Measurements from ENCODE around the gene NCKAP1. TPM values are rescaled to one million over a fixed set of nuclear protein-coding genes. Genes with fewer than 3 reads are reported as not detected.

NCKAP1 gene
- total and polyA plus RNA-seq, 2 of the 4 experiments (the other 2 are of a cell fraction), result 91.1 to 160 TPM

GRCh38 chr2:183079139-183079775 lies 41.0 kb upstream of the NCKAP1 start:
- Histone ChIP-seq H3K4me1 (ENCODE audit: control insufficient read depth, insufficient read depth, low read length) (no peaks in the 10 kb centered on the region), H3K79me1 (ENCODE audit: low read depth in 1 of 2, low read length in 2 of 2) (no peaks in the 10 kb centered on the region), H4K8ac (ENCODE audit: low read depth in 2 of 2, low read length in 2 of 2) (peak overlapping the region; percentile 86 to 94), H3K4me2 (ENCODE audit: low read depth, low read length) (peak overlapping the region; percentile 87), H2BK120ac (ENCODE audit: low read depth, low read length) (peak overlapping the region; percentile 15; the same call in 1 of the 2 replicates), H4K91ac (ENCODE audit: insufficient read depth, low read depth, low read length) (peak overlapping the region; percentile 73), H3K9ac (ENCODE audit: low read depth, low read length) (peak overlapping the region; percentile 81), H2AK9ac (replicated peaks; ENCODE audit: low read depth, low read length, poor library complexity) (no peak overlapping the region), H3K14ac (replicated peaks; ENCODE audit: low read depth, low read length) (peak overlapping the region; percentile 70), H3K4ac (ENCODE audit: low read depth, low read length) (peak overlapping the region; percentile 55; the same call in 1 of the 2 replicates), H3K27ac (ENCODE audit: insufficient read depth, low read length) (peak overlapping the region; percentile 62), H2AFZ (replicated peaks; ENCODE audit: low read length, poor library complexity) (peak overlapping the region; percentile 95), H2BK20ac (ENCODE audit: low read depth, low read length) (no peak overlapping the region), H3K23ac (ENCODE audit: low read depth, low read length) (peak overlapping the region; percentile 42), H4K5ac (ENCODE audit: low read depth, low read length) (peak overlapping the region; percentile 88), H3K18ac (ENCODE audit: low read depth, low read length) (peak overlapping the region; percentile 52; the same call in 1 of the 2 replicates), H3K27me3 (ENCODE audit: control insufficient read depth, insufficient read depth, low read length) (peaks cover 8% of the 10 kb centered on the region), H3K56ac (ENCODE audit: extremely low read depth, insufficient read depth, low read length) (peak overlapping the region; percentile 64), H3K36me3 (ENCODE audit: control insufficient read depth, insufficient read depth, low read length) (no peaks in the 10 kb centered on the region), H2BK5ac (ENCODE audit: low read depth, low read length, poor library complexity, severe bottlenecking) (peak overlapping the region; percentile 48), H4K20me1 (ENCODE audit: insufficient read depth, low read length) (no peaks in the 10 kb centered on the region), H2AK5ac (ENCODE audit: low read depth, low read length) (no peak overlapping the region), H3K9me1 (ENCODE audit: insufficient read depth, low read length) (no peaks in the 10 kb centered on the region), H3K9me3 (ENCODE audit: control insufficient read depth, insufficient read depth, low read length) (no peaks in the 10 kb centered on the region), H2BK15ac (ENCODE audit: low read depth, low read length) (peak overlapping the region; percentile 21; the same call in 1 of the 3 replicates), H3K4me3 (ENCODE audit: insufficient read depth, low read depth, low read length) (peak overlapping the region; percentile 74)
- DNase-seq (peak; percentile 43), ATAC-seq (ENCODE audit: low read depth) (peak; percentile 62)
- BruUV-seq (replicated peaks), result no TSS peak
- 69% methylated on average over 5 of the region's 13 CpGs; no CpG with 5 or more reads in 1 of the 2 experiments for WGBS, 2 experiments (ENCODE audit: extremely low coverage in 2 of 2, insufficient read length in 1 of 2)
- TF ChIP-seq POLR2A (IDR thresholded peaks at IDR 0.05; ENCODE audit: low read depth, low read length), result no peak
- no peak for TF ChIP-seq RFX5 (IDR thresholded peaks at IDR 0.05; ENCODE audit: low read depth, low read length)
- TF ChIP-seq, protein P1, sequence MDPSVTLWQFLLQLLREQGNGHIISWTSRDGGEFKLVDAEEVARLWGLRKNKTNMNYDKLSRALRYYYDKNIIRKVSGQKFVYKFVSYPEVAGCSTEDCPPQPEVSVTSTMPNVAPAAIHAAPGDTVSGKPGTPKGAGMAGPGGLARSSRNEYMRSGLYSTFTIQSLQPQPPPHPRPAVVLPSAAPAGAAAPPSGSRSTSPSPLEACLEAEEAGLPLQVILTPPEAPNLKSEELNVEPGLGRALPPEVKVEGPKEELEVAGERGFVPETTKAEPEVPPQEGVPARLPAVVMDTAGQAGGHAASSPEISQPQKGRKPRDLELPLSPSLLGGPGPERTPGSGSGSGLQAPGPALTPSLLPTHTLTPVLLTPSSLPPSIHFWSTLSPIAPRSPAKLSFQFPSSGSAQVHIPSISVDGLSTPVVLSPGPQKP (IDR thresholded peaks at IDR 0.05; ENCODE audit: borderline replicate concordance, low read depth, low read length), result no peak
- TF ChIP-seq MXI1 (IDR thresholded peaks at IDR 0.05; ENCODE audit: borderline replicate concordance, low read depth, low read length), result no peak
- no peak for TF ChIP-seq FOS (IDR thresholded peaks at IDR 0.05; ENCODE audit: low read depth, low read length)
- TF ChIP-seq, protein P2, sequence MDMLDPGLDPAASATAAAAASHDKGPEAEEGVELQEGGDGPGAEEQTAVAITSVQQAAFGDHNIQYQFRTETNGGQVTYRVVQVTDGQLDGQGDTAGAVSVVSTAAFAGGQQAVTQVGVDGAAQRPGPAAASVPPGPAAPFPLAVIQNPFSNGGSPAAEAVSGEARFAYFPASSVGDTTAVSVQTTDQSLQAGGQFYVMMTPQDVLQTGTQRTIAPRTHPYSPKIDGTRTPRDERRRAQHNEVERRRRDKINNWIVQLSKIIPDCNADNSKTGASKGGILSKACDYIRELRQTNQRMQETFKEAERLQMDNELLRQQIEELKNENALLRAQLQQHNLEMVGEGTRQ (IDR thresholded peaks at IDR 0.05; ENCODE audit: low read depth, low read length), result no peak
- TF ChIP-seq SMC3 (IDR thresholded peaks at IDR 0.05; ENCODE audit: low read depth, low read length), result no peak
- TF ChIP-seq MAFK (IDR thresholded peaks at IDR 0.05; ENCODE audit: low read depth, low read length), result no peak
- no peak for TF ChIP-seq NFE2L2 (IDR thresholded peaks at IDR 0.05; ENCODE audit: low read depth, low read length)
- TF ChIP-seq BHLHE40 (IDR thresholded peaks at IDR 0.05; ENCODE audit: low read depth, low read length), result no peak
- ChIA-PET CTCF (interaction anchor here (1.8 kb wide), 1 partner anchor 10 kb away, joined by 8 read pairs; no protein-coding TSS in a partner anchor), POLR2A (ENCODE audit: unreplicated experiment) (interaction anchor here (1.0 kb wide), 1 partner anchor 127 kb away, joined by 3 read pairs; no protein-coding TSS in a partner anchor)
- dilution Hi-C loops (cut with HindIII; ENCODE audit: low sequenced_read_pairs, unreplicated experiment) (no loop called here), intact Hi-C loops (cut with micrococcal nuclease) (loop anchor here (2.0 kb wide), 1 partner anchor 40 kb away; the partner anchor contains the start of gene NCKAP1), in situ Hi-C loops (cut with MboI; ENCODE audit: low sequenced_read_pairs) (no loop called here)
